Measurements from ENCODE around the gene ITGB5. TPM values are rescaled to one million over a fixed set of nuclear protein-coding genes. Genes with fewer than 3 reads are reported as not detected.
A peak's percentile ranks its signal among the peaks of the same experiment; 100 is the strongest.
"Not testable (repeated sequence)": the region's sequence is repeated elsewhere in the genome, so short reads cannot be mapped to it uniquely, and the experiment has no call there.

ITGB5 gene
- total RNA-seq, 1 donor from 2014 or later = 143 TPM

DNA sequence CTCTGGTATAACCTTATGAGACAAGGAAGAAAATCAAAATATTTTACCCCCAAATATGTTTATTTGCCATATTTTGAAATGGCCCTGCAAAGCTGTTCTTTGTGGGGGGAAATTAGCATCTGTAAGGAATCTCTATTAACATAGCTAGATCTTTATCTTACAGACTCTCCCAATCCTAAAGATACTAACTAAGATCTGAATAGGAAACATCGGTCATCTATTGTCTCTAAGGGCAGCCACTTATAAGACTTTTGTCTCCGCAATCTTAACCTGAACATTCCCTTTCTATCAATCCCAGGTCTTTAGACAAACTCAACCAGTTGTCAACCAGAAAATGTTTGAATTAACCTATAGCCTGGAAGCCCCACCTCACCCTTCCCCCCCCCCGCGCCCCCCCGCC, 135.7 kb downstream of the ITGB5 start:
- DNase-seq (ENCODE audit: low spot score) = no peak

GRCh38 chr3:124749877-124750276, 137.3 kb downstream of the ITGB5 start:
- DNase-seq (ENCODE audit: low spot score) = not testable (repeated sequence)

DNA sequence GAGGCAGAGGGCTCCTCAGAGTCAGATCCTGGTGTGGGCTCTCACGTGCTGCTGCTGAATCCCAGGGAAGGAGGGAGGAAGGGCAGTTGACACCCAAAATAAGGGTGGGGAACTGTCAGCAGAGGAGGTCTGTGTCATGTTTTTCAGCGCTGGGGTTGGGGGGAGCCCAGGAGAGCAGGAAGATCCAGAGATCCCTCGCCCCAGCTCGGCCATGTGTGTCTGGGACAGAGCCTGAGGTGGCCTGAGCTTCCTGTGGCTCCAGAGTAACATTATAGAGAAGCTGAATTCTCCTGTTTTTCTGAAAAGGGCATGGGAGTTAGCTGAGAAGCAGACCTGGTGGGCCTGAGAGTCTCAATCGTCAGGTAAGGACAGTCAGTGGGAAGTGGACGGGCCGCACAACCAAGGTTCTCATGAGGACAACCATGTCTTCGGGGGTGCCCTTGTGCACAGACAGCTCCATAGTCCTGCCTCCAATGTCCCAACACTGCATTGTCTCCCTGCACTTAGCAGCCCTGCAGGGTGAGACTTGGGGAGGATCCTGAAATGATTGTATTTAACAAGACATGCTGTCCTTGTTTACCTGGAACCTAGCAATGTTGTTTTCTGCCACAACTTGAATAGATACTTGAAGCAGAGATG, 138.5 kb downstream of the ITGB5 start:
- no peak for DNase-seq (ENCODE audit: low spot score)

DNA sequence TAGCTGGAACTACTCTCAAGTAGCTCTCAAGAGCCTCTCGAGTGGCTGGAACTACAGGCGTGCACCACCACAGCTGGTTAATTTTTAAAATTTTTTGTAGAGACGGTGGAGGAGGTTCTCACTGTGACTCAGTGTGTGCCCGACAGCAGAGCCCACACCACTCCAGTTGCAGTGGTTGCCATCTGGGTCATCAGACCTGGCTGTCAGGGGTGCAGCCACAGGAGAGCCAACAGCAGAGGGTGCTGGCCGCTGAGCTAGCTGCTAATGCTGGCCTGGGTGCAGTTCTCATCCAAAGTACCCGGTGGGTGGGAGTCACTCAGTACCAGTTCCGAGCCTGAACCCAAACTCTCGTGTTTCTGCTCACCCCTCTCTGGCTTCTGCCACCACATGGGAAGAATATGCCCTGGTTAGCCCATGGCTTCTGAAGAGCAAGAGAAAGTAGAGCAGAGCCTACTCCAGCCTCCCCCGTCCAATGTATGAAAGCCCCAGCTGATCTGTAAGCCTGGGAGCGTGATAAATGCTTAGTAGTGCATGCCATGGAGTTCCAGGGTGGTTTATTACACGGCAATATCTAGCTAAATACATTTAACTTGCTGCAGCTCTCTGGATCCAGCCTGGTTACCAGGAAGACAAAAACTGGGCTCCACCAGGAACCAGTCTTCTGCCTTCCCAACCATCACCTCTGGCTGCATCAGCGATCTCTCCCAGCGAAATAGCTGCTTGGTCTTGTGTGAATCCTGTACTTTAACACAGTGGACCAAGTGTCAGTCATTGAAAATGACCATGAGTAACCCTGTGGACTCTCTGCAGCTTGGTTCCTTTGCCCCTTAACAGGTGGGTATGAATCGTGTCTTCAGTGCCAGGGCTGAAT, 139.8 kb downstream of the ITGB5 start:
- no peak for DNase-seq (ENCODE audit: low spot score)

- DNase-seq (ENCODE audit: low spot score) = no peak
These were observed 141.4 kb downstream of the ITGB5 start for GRCh38 chr3:124745756-124746155.

DNA sequence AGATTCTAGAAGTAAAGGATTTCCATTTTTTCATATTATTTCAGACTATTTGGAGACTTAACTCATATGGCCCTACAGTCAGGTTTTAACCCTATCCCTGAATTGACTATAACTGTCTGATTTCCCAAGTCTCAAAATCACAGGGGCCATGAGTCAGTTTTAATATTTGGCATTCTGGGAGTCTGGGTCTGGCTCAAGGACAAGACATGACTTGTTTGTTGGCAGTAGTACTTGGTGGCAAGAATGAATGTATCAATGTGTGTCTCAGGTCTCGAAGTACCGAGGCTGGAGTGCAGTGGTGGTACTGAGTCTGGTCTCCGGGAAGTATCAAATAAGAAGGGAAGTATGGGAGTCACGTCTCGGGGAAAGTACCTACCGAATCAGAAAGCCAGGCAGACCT, 146.1 kb downstream of the ITGB5 start:
- DNase-seq (ENCODE audit: low spot score) = no peak

DNA sequence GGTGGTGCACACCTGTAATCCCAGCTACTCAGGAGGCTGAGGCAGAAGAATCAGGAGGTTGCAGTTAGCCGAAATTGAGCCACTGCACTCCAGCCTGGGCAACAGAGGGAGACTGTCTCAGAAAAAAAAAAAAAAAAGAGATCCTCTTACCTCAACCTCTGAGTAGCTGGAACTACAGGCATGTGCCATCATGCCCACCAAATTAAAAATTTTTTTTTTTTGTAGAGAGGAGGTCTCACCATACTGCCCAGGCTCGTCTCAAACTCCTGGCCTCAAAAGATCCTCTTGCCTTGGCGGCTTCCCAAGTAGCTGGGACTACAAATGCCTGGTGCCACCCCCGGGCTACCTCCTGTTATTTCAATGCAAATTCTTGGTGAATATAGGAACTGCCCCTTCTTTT, 155.4 kb downstream of the ITGB5 start:
- DNase-seq (ENCODE audit: low spot score) = no peak

DNA sequence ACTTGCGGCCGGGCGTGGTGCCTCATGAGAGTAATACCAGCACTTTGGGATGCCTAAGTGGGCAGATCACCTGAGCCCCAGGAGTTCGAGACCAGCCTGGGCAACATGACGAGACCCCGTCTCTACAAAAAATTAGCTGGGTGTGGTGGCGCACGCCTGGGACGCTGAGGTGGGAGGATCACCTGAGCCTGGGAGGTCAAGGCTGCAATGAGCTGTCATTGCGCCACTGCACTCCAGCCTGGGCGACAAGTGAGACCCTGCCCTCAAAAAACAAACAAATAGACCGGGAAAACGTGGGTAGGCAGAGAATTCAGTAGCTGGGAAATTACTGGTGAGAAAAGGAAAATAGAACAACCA, 156.2 kb downstream of the ITGB5 start:
- no peak for DNase-seq (ENCODE audit: low spot score)

DNA sequence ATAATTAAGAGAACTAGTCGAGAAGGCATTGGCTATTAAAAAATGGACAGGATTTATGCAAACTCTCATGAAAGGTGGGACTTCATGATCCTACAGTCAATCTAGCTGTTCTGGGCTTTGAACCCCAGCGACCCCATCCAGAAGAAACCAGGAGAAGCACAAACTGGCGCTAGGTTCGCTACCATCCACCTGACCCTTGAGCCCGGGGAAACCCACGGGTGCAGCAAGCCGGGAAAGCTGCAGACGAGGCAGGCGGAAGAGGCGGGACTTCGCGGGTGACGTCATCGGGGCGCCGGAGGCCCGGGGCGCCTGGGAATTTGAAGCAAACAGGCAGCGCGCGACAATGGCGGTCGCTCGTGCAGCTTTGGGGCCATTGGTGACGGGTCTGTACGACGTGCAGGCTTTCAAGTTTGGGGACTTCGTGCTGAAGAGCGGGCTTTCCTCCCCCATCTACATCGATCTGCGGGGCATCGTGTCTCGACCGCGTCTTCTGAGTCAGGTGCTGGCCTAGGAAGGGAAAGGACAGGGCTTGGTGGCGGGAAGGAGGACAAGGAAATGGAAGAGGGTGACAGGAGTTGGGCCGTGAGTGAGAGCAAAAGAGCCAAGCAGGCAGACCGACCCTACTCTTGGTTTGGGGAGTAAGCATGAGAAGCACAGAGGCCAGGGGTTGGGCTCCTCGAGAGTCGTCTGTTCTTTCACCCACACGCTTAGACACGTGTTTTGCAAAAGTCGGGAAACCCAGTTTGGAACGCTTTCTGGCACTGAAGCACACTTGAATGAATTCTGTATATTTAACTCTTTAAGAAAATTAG, 156.8 kb downstream of the ITGB5 start, which contains the start of gene UMPS:
TSS of gene UMPS (plus strand) at position 324 of the 812 bp plus-strand sequence. CDS start at position 344, 20 bp downstream.
- DNase-seq (ENCODE audit: low spot score) = peak; percentile 91

DNA sequence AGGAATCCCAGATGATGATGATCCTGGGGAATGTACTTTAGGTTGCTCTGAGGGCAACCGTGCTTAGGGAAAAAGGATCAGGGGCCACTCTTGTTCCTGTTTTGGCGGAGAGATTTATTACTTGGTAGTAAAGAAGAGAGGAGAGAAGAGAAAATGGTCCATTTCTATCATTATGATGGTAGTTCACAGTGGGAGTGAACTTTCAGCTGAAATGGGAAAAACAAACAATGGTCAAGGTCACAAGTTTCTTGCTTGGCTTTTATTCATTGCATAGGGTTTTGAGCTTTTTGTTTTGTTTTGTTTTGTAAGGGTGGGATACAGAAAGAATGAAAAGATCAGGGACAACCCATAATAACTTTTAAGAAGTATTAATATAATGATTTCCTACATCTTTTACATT, 164.6 kb downstream of the ITGB5 start:
- DNase-seq (ENCODE audit: low spot score) = peak; percentile 44

DNA sequence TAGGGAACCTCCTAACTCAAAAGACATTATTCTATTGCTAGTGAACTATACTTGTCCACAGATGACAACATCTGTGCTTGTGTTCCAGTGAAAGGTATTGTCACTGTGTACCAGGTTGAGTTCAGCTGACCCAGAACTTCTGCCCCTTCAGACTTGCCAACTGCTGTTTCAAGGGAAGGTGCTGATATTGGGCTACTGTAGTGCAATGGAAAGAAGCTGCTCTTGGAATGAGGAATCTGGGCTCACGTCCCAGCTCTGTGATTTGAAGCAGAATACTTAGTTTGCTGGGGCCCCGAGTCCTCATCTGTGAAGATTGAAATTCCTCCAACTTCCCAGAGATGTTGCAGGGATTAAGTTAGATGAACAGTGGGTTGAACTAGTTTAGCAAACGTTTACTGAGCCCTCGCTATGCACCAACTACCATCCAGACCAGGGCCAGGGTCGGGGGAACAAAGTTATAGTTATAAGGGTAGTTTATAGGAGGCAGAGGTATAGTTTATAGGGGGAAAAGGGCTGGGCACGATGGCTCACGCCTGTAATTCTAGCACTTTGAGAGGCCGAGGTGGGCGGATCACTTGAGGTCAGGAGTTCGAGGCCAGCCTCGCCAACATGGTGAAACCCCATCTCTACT, 172.8 kb downstream of the ITGB5 start:
- peak; percentile 94 for DNase-seq (ENCODE audit: low spot score)

Other genes with a start within 250 kb of the ITGB5 start
- 24.1 TPM for gene UMPS, start 156.9 kb downstream of the ITGB5 start, total RNA-seq (ENCODE audit: insufficient read depth, low replicate concordance)
- 1.4 TPM for gene MUC13, start 47.4 kb upstream of the ITGB5 start, total RNA-seq (ENCODE audit: insufficient read depth, low replicate concordance)
- 33.9 TPM for gene HEG1, start 168.6 kb upstream of the ITGB5 start, total RNA-seq (ENCODE audit: insufficient read depth, low replicate concordance)

Measured in umbilical cord (tissue), 2 donors.